ENCODE measurements around the gene HM13. TPM values are rescaled to one million over a fixed set of nuclear protein-coding genes. Genes with fewer than 3 reads are reported as not detected.
"Not testable (repeated sequence)": the region's sequence is repeated elsewhere in the genome, so short reads cannot be mapped to it uniquely, and the experiment has no call there.

Gene HM13
- polyA plus RNA-seq, 4 donors: 53.9 to 202 (median 91.8) TPM

GRCh38 chr20:31508517-31509244 lies 5.6 kb upstream of the HM13 start:
- Histone ChIP-seq H3K4me1 (ENCODE audit: control insufficient read depth in 3 of 3, insufficient read depth in 2 of 3, low read depth in 1 of 3, low read length in 2 of 3) (no peaks in the 10 kb centered on the region), H3K27ac (ENCODE audit: low read depth in 1 of 3, low read length in 2 of 3) (no peak overlapping the region), H3K9me3 (ENCODE audit: control insufficient read depth in 2 of 2, insufficient read depth in 1 of 2, low read depth in 1 of 2, low read length in 1 of 2) (peaks cover 0 to 4% of the 10 kb centered on the region in 2 donors), H3K36me3 (ENCODE audit: control insufficient read depth in 3 of 3, insufficient read depth in 2 of 3, low read depth in 1 of 3, low read length in 3 of 3) (no peaks in the 10 kb centered on the region), H3K27me3 (ENCODE audit: control insufficient read depth in 3 of 3, insufficient read depth in 3 of 3, low read length in 3 of 3) (peaks cover 0 to 3% (median 0%) of the 10 kb centered on the region in 3 donors), H3K4me3 (ENCODE audit: low read depth in 1 of 3, low read length in 3 of 3) (no peak overlapping the region)
- DNase-seq: no peak
- FAIRE-seq: no peak
- 68 to 84% (median 80%) methylated on average over 5 of the region's 5 CpGs for WGBS, 3 donors

- peaks cover 13 to 20% (median 15%) of the 10 kb centered on the region in 3 donors for H3K4me1 ChIP-seq (ENCODE audit: control insufficient read depth in 3 of 3, insufficient read depth in 2 of 3, low read depth in 1 of 3, low read length in 2 of 3)
- peak in 1 of 2 donors; percentile 17 for DNase-seq
- no peaks in the 10 kb centered on the region for H3K9me3 ChIP-seq (ENCODE audit: control insufficient read depth in 2 of 2, insufficient read depth in 1 of 2, low read depth in 1 of 2, low read length in 1 of 2)
- peak overlapping the region; percentile 86 to 98 (median 90) for H3K4me3 ChIP-seq (ENCODE audit: low read depth in 1 of 3, low read length in 3 of 3)
- FAIRE-seq: no peak
- 9 to 13% (median 11%) methylated on average over 4 of the region's 4 CpGs for WGBS, 3 donors
- H3K27me3 ChIP-seq (ENCODE audit: control insufficient read depth in 3 of 3, insufficient read depth in 3 of 3, low read length in 3 of 3): no peaks in the 10 kb centered on the region
- H3K36me3 ChIP-seq (ENCODE audit: control insufficient read depth in 3 of 3, insufficient read depth in 2 of 3, low read depth in 1 of 3, low read length in 3 of 3): peaks cover 0 to 10% (median 0%) of the 10 kb centered on the region in 3 donors
- peak overlapping the region; percentile 17 to 94 (median 76) for H3K27ac ChIP-seq (ENCODE audit: low read depth in 1 of 3, low read length in 2 of 3)
These were observed 981 bp downstream of the HM13 start for GRCh38 chr20:31515072-31515774.

- Histone ChIP-seq H3K27me3 (ENCODE audit: control insufficient read depth in 3 of 3, insufficient read depth in 3 of 3, low read length in 3 of 3) (no peaks in the 10 kb centered on the region), H3K4me1 (ENCODE audit: control insufficient read depth in 3 of 3, insufficient read depth in 2 of 3, low read depth in 1 of 3, low read length in 2 of 3) (peaks cover 13 to 20% (median 15%) of the 10 kb centered on the region in 3 donors), H3K27ac (ENCODE audit: low read depth in 1 of 3, low read length in 2 of 3) (peak overlapping the region in 1 of 3 donors; percentile 17), H3K4me3 (ENCODE audit: low read depth in 1 of 3, low read length in 3 of 3) (peak overlapping the region in 2 of 3 donors; percentile 90 to 98), H3K9me3 (ENCODE audit: control insufficient read depth in 2 of 2, insufficient read depth in 1 of 2, low read depth in 1 of 2, low read length in 1 of 2) (no peaks in the 10 kb centered on the region), H3K36me3 (ENCODE audit: control insufficient read depth in 3 of 3, insufficient read depth in 2 of 3, low read depth in 1 of 3, low read length in 3 of 3) (peaks cover 0 to 12% (median 0%) of the 10 kb centered on the region in 3 donors)
- WGBS, 3 donors: 69 to 73% (median 70%) methylated on average over 3 of the region's 3 CpGs
- DNase-seq (no peak), FAIRE-seq (no peak)
These were observed 1.5 kb downstream of the HM13 start for GRCh38 chr20:31515775-31516107.

GRCh38 chr20:31516166-31516565 lies 1.9 kb downstream of the HM13 start:
- 88 to 98% (median 90%) methylated on average over 4 of the region's 4 CpGs for WGBS, 3 donors
- Histone ChIP-seq H3K27me3 (ENCODE audit: control insufficient read depth in 3 of 3, insufficient read depth in 3 of 3, low read length in 3 of 3) (no peaks in the 10 kb centered on the region), H3K9me3 (ENCODE audit: control insufficient read depth in 2 of 2, insufficient read depth in 1 of 2, low read depth in 1 of 2, low read length in 1 of 2) (no peaks in the 10 kb centered on the region), H3K4me3 (ENCODE audit: low read depth in 1 of 3, low read length in 3 of 3) (peak overlapping the region in 1 of 3 donors; percentile 98), H3K4me1 (ENCODE audit: control insufficient read depth in 3 of 3, insufficient read depth in 2 of 3, low read depth in 1 of 3, low read length in 2 of 3) (peaks cover 13 to 20% (median 15%) of the 10 kb centered on the region in 3 donors), H3K36me3 (ENCODE audit: control insufficient read depth in 3 of 3, insufficient read depth in 2 of 3, low read depth in 1 of 3, low read length in 3 of 3) (peaks cover 0 to 14% (median 1%) of the 10 kb centered on the region in 3 donors), H3K27ac (ENCODE audit: low read depth in 1 of 3, low read length in 2 of 3) (no peak overlapping the region)
- DNase-seq (no peak), FAIRE-seq (no peak)

- no peaks in the 10 kb centered on the region for H3K9me3 ChIP-seq (ENCODE audit: control insufficient read depth in 2 of 2, insufficient read depth in 1 of 2, low read depth in 1 of 2, low read length in 1 of 2)
- H3K27me3 ChIP-seq (ENCODE audit: control insufficient read depth in 3 of 3, insufficient read depth in 3 of 3, low read length in 3 of 3): no peaks in the 10 kb centered on the region
- 81 to 88% (median 83%) methylated on average over 2 of the region's 2 CpGs for WGBS, 3 donors
- DNase-seq (no peak), FAIRE-seq (no peak)
- no peak overlapping the region for H3K4me3 ChIP-seq (ENCODE audit: low read depth in 1 of 3, low read length in 3 of 3)
- peaks cover 0 to 16% (median 2%) of the 10 kb centered on the region in 3 donors for H3K36me3 ChIP-seq (ENCODE audit: control insufficient read depth in 3 of 3, insufficient read depth in 2 of 3, low read depth in 1 of 3, low read length in 3 of 3)
- peak overlapping the region in 1 of 3 donors; percentile 13 for H3K27ac ChIP-seq (ENCODE audit: low read depth in 1 of 3, low read length in 2 of 3)
- H3K4me1 ChIP-seq (ENCODE audit: control insufficient read depth in 3 of 3, insufficient read depth in 2 of 3, low read depth in 1 of 3, low read length in 2 of 3): peaks cover 13 to 20% (median 15%) of the 10 kb centered on the region in 3 donors
These were observed 2.4 kb downstream of the HM13 start for GRCh38 chr20:31516651-31517050.

- DNase-seq (peak; percentile 53 to 57), FAIRE-seq (no peak)
- H3K4me1 ChIP-seq (ENCODE audit: control insufficient read depth in 3 of 3, insufficient read depth in 2 of 3, low read depth in 1 of 3, low read length in 2 of 3): peaks cover 13 to 20% (median 15%) of the 10 kb centered on the region in 3 donors
- H3K9me3 ChIP-seq (ENCODE audit: control insufficient read depth in 2 of 2, insufficient read depth in 1 of 2, low read depth in 1 of 2, low read length in 1 of 2): no peaks in the 10 kb centered on the region
- H3K4me3 ChIP-seq (ENCODE audit: low read depth in 1 of 3, low read length in 3 of 3): no peak overlapping the region
- peak overlapping the region in 1 of 3 donors; percentile 21 for H3K27ac ChIP-seq (ENCODE audit: low read depth in 1 of 3, low read length in 2 of 3)
- H3K27me3 ChIP-seq (ENCODE audit: control insufficient read depth in 3 of 3, insufficient read depth in 3 of 3, low read length in 3 of 3): no peaks in the 10 kb centered on the region
- WGBS, 3 donors: 64 to 70% (median 69%) methylated on average over 4 of the region's 4 CpGs
- peaks cover 0 to 18% (median 2%) of the 10 kb centered on the region in 3 donors for H3K36me3 ChIP-seq (ENCODE audit: control insufficient read depth in 3 of 3, insufficient read depth in 2 of 3, low read depth in 1 of 3, low read length in 3 of 3)
These were observed 3.1 kb downstream of the HM13 start for GRCh38 chr20:31517373-31517772.

GRCh38 chr20:31521267-31521666 lies 7.0 kb downstream of the HM13 start:
- not testable (repeated sequence) for FAIRE-seq; H3K4me3 ChIP-seq (ENCODE audit: low read depth in 1 of 3, low read length in 3 of 3); H3K27me3 ChIP-seq (ENCODE audit: control insufficient read depth in 3 of 3, insufficient read depth in 3 of 3, low read length in 3 of 3); H3K27ac ChIP-seq (ENCODE audit: low read depth in 1 of 3, low read length in 2 of 3); DNase-seq; H3K9me3 ChIP-seq (ENCODE audit: control insufficient read depth in 2 of 2, insufficient read depth in 1 of 2, low read depth in 1 of 2, low read length in 1 of 2)
- H3K36me3 ChIP-seq (ENCODE audit: control insufficient read depth in 3 of 3, insufficient read depth in 2 of 3, low read depth in 1 of 3, low read length in 3 of 3): peaks cover 3 to 29% (median 7%) of the 10 kb centered on the region in 3 donors
- WGBS, 3 donors: 86 to 94% (median 94%) methylated on average over 7 of the region's 7 CpGs
- H3K4me1 ChIP-seq (ENCODE audit: control insufficient read depth in 3 of 3, insufficient read depth in 2 of 3, low read depth in 1 of 3, low read length in 2 of 3): peaks cover 3 to 12% (median 9%) of the 10 kb centered on the region in 3 donors

GRCh38 chr20:31522731-31523130 lies 8.5 kb downstream of the HM13 start:
- H3K27me3 ChIP-seq (ENCODE audit: control insufficient read depth in 3 of 3, insufficient read depth in 3 of 3, low read length in 3 of 3): no peaks in the 10 kb centered on the region
- H3K36me3 ChIP-seq (ENCODE audit: control insufficient read depth in 3 of 3, insufficient read depth in 2 of 3, low read depth in 1 of 3, low read length in 3 of 3): peaks cover 3 to 31% (median 7%) of the 10 kb centered on the region in 3 donors
- DNase-seq: no peak
- no peaks in the 10 kb centered on the region for H3K4me1 ChIP-seq (ENCODE audit: control insufficient read depth in 3 of 3, insufficient read depth in 2 of 3, low read depth in 1 of 3, low read length in 2 of 3)
- no peak overlapping the region for H3K4me3 ChIP-seq (ENCODE audit: low read depth in 1 of 3, low read length in 3 of 3)
- no peaks in the 10 kb centered on the region for H3K9me3 ChIP-seq (ENCODE audit: control insufficient read depth in 2 of 2, insufficient read depth in 1 of 2, low read depth in 1 of 2, low read length in 1 of 2)
- no peak for FAIRE-seq
- 87 to 91% (median 90%) methylated on average over 6 of the region's 6 CpGs for WGBS, 3 donors
- no peak overlapping the region for H3K27ac ChIP-seq (ENCODE audit: low read depth in 1 of 3, low read length in 2 of 3)
